Lower leg skin (tissue), 4 donors: ENCODE data around the gene TNS3. TPM values are rescaled to one million over a fixed set of nuclear protein-coding genes. Genes with fewer than 3 reads are reported as not detected.

Source experiments
- DNase-seq, 2 donors: peaks; one replicate each; pipeline ENCODE4 v3.0.0-alpha.2; 2019; ENCODE audit warnings: low spot score in 2 of 2
- H3K4me3 ChIP-seq: fragments of 200-600 bp; sonication (generic); 2 replicates; pipeline ENCODE4 v1.5.1; 2017; ENCODE audit warnings: mild to moderate bottlenecking, low read depth; ENCODE audit not compliant: poor library complexity, severe bottlenecking
- POLR2A ChIP-seq, 2 donors: fragments of 450-650 bp; IDR thresholded peaks; one replicate each; pipeline ENCODE4 v1.6.1; 2016 to 2017; ENCODE audit warnings: antibody characterized with exemption in 2 of 2, mild to moderate bottlenecking in 1 of 2, moderate library complexity in 1 of 2
- WGBS, 2 donors: methylation state at CpG; one replicate each; pipeline ENCODE4 v1.1.5; 2018; 5-methylcytosine and 5-hydroxymethylcytosine counted together
- intact Hi-C: fragments of 100-400 bp; cut with DNase I; formaldehyde crosslinking; loops from one replicate; pipeline ENCODE4 v1.15.0; 2023; ENCODE audit warnings: low total_unique reads
- total RNA-seq, 4 donors: library from RNA; depleted of rRNA; stranded (reverse); fragments of >200 nt; gene quantifications; one replicate each; pipeline ENCODE4 v1.1.0, GENCODE V29; 2016
- TF ChIP-seq, protein P1 (sequence below), 3 donors: fragments of 450-650 bp; IDR thresholded peaks; one replicate each; pipeline ENCODE4 v1.5.1; 2016; ENCODE audit warnings: antibody characterized with exemption in 3 of 3, mild to moderate bottlenecking in 3 of 3, moderate library complexity in 2 of 3

TNS3 gene
- total RNA-seq, 4 donors from 2014 or later, result 19.5 to 33.9 (median 25.5) TPM

DNA sequence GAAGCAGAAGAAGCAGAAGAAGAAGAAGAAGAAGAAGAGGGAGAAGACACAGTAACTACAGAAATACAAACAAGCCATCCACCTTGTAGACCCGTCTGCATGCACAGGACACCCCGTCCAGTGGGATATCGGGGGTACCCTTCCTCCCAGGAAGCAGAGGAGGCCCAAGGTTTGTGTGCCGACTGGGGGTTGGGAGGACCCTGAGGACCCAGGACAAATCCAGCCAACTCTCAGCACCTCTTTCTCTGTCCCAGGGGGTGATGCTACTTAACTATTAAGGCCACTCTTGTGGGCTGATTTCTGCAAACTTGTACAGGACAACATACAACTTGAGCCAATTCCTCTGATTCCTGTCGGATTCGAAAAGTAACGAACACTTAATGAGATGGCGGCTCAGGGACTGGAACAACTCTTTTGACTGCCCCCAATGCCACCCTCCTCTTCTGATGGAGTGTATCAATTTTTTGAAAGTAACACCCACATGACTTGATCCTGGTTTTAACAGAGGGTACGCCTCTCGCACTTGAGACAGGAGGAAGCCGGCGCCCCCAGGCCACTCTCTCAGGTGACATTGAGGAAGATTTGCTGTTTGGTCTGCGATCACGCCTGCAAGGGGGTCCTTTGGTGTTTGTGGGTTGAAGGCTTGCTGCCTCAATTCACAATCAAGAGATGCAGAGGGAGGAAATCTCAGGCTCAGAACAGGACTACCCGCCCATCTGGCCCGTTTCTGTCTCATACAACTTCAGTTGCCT is 192.6 kb downstream of the TNS3 start:
- TF ChIP-seq, protein P1, sequence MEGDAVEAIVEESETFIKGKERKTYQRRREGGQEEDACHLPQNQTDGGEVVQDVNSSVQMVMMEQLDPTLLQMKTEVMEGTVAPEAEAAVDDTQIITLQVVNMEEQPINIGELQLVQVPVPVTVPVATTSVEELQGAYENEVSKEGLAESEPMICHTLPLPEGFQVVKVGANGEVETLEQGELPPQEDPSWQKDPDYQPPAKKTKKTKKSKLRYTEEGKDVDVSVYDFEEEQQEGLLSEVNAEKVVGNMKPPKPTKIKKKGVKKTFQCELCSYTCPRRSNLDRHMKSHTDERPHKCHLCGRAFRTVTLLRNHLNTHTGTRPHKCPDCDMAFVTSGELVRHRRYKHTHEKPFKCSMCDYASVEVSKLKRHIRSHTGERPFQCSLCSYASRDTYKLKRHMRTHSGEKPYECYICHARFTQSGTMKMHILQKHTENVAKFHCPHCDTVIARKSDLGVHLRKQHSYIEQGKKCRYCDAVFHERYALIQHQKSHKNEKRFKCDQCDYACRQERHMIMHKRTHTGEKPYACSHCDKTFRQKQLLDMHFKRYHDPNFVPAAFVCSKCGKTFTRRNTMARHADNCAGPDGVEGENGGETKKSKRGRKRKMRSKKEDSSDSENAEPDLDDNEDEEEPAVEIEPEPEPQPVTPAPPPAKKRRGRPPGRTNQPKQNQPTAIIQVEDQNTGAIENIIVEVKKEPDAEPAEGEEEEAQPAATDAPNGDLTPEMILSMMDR (IDR thresholded peaks at IDR 0.05), result no peak
- TF ChIP-seq POLR2A (IDR thresholded peaks at IDR 0.05), result no peak
- peak in 1 of 2 donors; percentile 81 for DNase-seq
- H3K4me3 ChIP-seq, result no peak overlapping the region
- 95% methylated on average over 16 of the region's 16 CpGs for WGBS, 2 donors
- intact Hi-C loops, result no loop called here

DNA sequence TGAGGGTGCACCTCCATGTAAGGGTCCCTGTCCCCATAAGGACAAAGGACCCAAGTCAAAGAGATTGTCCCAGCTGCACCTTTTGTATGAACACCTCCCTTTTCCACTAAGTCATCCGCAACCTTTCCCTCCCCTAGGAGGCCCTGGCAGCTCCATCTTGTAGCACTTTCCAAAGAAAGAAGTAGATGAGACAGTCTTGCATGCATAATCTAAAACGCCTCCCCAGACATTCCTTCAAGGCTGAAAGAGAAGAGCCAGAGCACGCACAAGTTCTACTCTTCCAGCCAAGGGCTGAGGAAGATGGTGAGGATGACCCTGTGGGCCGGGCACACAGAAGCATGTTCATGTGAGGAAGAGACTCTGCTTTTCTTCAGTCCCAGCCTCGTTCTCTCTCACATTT is 194.4 kb downstream of the TNS3 start:
- DNase-seq, result peak in 1 of 2 donors; percentile 31
- intact Hi-C loops, result no loop called here
- 87 to 94% methylated on average over 5 of the region's 5 CpGs for WGBS, 2 donors

DNA sequence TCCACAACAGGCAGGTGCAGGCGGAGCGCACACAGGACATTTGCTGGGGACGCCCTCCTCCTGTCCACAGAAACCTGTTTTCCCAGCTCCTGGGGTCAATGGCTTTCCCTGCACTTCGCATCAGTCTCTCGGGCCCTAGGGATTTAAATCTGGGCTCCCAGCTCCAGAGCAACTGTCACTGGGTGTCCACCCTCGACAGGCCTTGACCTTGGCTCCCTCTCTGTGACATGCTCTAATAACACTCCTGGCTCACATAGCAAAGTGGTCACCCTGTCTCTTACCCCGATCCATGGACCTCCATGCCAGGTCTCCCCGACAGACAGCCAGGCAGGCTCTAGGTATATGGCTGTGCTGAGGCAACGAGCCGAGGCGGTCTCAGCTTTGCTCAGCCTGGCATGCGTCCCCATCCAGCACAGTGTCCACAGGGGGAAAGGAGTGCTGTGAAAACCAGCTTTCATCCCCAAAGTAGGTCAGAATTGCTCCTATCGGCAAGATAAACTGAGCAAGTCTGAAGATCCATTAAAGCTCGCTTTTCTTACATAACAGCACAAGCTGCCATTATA is 195.6 kb downstream of the TNS3 start:
- intact Hi-C loops, result no loop called here
- no peak overlapping the region for H3K4me3 ChIP-seq
- WGBS, 2 donors, result 95 to 98% methylated on average over 14 of the region's 14 CpGs
- TF ChIP-seq, protein P1 (IDR thresholded peaks at IDR 0.05), result no peak
- no peak for TF ChIP-seq POLR2A (IDR thresholded peaks at IDR 0.05)
- DNase-seq, result peak in 1 of 2 donors; percentile 52

More for the DNA sequence above, 194.4 kb downstream of the TNS3 start:
- no peak overlapping the region for H3K4me3 ChIP-seq
- TF ChIP-seq POLR2A (IDR thresholded peaks at IDR 0.05), result no peak
- TF ChIP-seq, protein P1 (IDR thresholded peaks at IDR 0.05), result no peak

DNA sequence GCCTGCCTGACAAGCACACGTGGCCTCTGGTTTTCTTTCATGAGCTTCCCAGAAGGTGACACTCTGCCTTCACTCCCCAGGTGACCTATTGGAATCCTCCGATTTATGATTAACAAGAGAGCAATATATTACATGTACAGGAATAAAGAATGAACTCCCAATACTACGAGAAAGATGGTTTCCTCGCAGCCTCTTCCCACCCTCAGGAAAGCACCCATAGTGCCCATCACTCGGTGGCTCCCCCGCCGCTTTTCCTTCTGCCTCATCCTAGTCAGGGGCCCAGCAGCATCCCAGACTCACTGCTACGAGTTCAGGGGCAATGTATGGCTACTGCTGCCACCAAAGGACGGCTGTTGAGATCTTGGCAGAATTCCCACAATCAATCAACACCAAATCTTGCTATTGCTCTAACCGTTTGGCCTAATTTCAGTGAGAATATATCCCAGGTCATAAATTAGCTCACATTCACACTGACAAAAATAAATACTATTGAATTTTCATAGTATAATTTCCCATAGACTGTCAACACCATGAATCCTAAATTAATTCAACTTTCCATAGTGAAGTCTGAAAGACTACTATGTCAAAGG is 196.3 kb downstream of the TNS3 start:
- no peak overlapping the region for H3K4me3 ChIP-seq
- intact Hi-C loops, result no loop called here
- DNase-seq, result peak in 1 of 2 donors; percentile 50
- TF ChIP-seq, protein P1 (IDR thresholded peaks at IDR 0.05), result no peak
- no peak for TF ChIP-seq POLR2A (IDR thresholded peaks at IDR 0.05)
- WGBS, 2 donors, result 91% methylated on average over 10 of the region's 10 CpGs

DNA sequence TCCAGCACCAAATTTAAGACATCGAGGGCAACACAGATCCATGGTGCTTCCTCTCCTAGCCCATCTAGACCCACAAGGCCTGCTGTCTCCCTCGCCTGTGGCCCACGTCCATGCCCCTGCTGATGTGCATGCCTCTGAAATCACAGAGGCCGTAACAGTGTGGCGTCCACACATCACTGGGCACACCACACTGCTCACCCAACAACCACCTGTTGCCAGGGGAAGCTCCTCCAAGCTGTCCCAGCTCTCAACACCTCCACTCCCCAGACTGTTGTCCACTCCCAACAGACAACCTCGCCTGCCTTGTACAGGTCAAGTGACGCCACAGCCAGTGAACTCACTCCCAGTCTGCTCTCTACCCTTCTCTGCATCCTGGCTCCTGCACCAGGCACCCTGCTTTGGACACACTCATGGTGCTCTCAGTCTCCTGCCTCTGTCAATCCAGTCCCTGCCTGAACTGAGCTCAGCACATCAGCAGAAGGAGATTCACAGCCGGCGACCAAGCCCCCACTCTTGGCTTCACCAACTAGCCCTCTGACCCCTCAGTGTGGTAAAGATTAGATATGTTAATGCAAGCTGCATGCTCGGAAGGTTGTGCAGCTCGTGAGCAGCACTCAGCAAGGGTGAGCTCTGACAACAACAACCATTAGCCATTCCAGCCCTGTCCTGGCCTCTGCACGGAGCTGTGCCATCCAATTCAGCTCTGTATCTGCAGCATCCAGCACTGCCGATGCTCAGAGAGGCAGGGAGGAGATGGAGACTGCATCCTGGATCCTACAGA is 197.0 kb downstream of the TNS3 start:
- WGBS, 2 donors, result 92 to 98% methylated on average over 13 of the region's 13 CpGs
- H3K4me3 ChIP-seq, result no peak overlapping the region
- intact Hi-C loops, result no loop called here
- TF ChIP-seq POLR2A (IDR thresholded peaks at IDR 0.05), result no peak
- TF ChIP-seq, protein P1 (IDR thresholded peaks at IDR 0.05), result no peak
- peak in 1 of 2 donors; percentile 71 for DNase-seq
